ENCODE data around the gene TRPC5OS.

The TRPC5OS gene

GRCh38 chrX:111875881-111876280 is at the start of gene TRPC5OS:
Gene TRPC5OS (plus strand): TSS chrX:111876181. CDS start chrX:111901850, 25,669 bp downstream.
- no peak for DNase-seq (ENCODE audit: extremely low read depth in 1 of 2, low read depth in 1 of 2)

GRCh38 chrX:111829345-111829744 is 46.6 kb upstream of the TRPC5OS start:
- DNase-seq (ENCODE audit: extremely low read depth in 1 of 2, low read depth in 1 of 2): no peak

GRCh38 chrX:111830571-111830970 is 45.4 kb upstream of the TRPC5OS start:
- DNase-seq (ENCODE audit: extremely low read depth in 1 of 2, low read depth in 1 of 2): no peak

GRCh38 chrX:111831343-111831742 is 44.6 kb upstream of the TRPC5OS start:
- DNase-seq (ENCODE audit: extremely low read depth in 1 of 2, low read depth in 1 of 2): no peak

GRCh38 chrX:111837197-111837596 is 38.8 kb upstream of the TRPC5OS start:
- no peak for DNase-seq (ENCODE audit: extremely low read depth in 1 of 2, low read depth in 1 of 2)

- no peak for DNase-seq (ENCODE audit: extremely low read depth in 1 of 2, low read depth in 1 of 2)
Measured at GRCh38 chrX:111847491-111848133, 28.4 kb upstream of the TRPC5OS start.

GRCh38 chrX:111848541-111848940 is 27.4 kb upstream of the TRPC5OS start:
- no peak for DNase-seq (ENCODE audit: extremely low read depth in 1 of 2, low read depth in 1 of 2)

GRCh38 chrX:111850975-111851374 is 25.0 kb upstream of the TRPC5OS start:
- DNase-seq (ENCODE audit: extremely low read depth in 1 of 2, low read depth in 1 of 2): no peak

- no peak for DNase-seq (ENCODE audit: extremely low read depth in 1 of 2, low read depth in 1 of 2)
Measured at GRCh38 chrX:111854556-111855490, 21.2 kb upstream of the TRPC5OS start.

- DNase-seq (ENCODE audit: extremely low read depth in 1 of 2, low read depth in 1 of 2): no peak
Measured at GRCh38 chrX:111857534-111858060, 18.4 kb upstream of the TRPC5OS start.

- DNase-seq (ENCODE audit: extremely low read depth in 1 of 2, low read depth in 1 of 2): no peak
Measured at GRCh38 chrX:111861605-111862004, 14.4 kb upstream of the TRPC5OS start.

- no peak for DNase-seq (ENCODE audit: extremely low read depth in 1 of 2, low read depth in 1 of 2)
Measured at GRCh38 chrX:111867236-111867635, 8.7 kb upstream of the TRPC5OS start.

GRCh38 chrX:111868726-111869638 is 7.0 kb upstream of the TRPC5OS start:
- no peak for DNase-seq (ENCODE audit: extremely low read depth in 1 of 2, low read depth in 1 of 2)

GRCh38 chrX:111869639-111870034 is 6.3 kb upstream of the TRPC5OS start:
- no peak for DNase-seq (ENCODE audit: extremely low read depth in 1 of 2, low read depth in 1 of 2)

- no peak for DNase-seq (ENCODE audit: extremely low read depth in 1 of 2, low read depth in 1 of 2)
Measured at GRCh38 chrX:111874241-111874640, 1.7 kb upstream of the TRPC5OS start.

- no peak for DNase-seq (ENCODE audit: extremely low read depth in 1 of 2, low read depth in 1 of 2)
Measured at GRCh38 chrX:111876646-111877045, 665 bp downstream of the TRPC5OS start.

GRCh38 chrX:111877681-111878080 is 1.7 kb downstream of the TRPC5OS start:
- no peak for DNase-seq (ENCODE audit: extremely low read depth in 1 of 2, low read depth in 1 of 2)

- no peak for DNase-seq (ENCODE audit: extremely low read depth in 1 of 2, low read depth in 1 of 2)
Measured at GRCh38 chrX:111880735-111881134, 4.8 kb downstream of the TRPC5OS start.

- no peak for DNase-seq (ENCODE audit: extremely low read depth in 1 of 2, low read depth in 1 of 2)
Measured at GRCh38 chrX:111881715-111882114, 5.7 kb downstream of the TRPC5OS start.

- DNase-seq (ENCODE audit: extremely low read depth in 1 of 2, low read depth in 1 of 2): no peak
Measured at GRCh38 chrX:111886678-111887077, 10.7 kb downstream of the TRPC5OS start.

GRCh38 chrX:111888600-111888999 is 12.6 kb downstream of the TRPC5OS start:
- DNase-seq (ENCODE audit: extremely low read depth in 1 of 2, low read depth in 1 of 2): no peak
